Measurements from ENCODE around the gene KRTAP10-7.
"Not testable (repeated sequence)": the region's sequence is repeated elsewhere in the genome, so short reads cannot be mapped to it uniquely, and the experiment has no call there.

The KRTAP10-7 gene

DNA sequence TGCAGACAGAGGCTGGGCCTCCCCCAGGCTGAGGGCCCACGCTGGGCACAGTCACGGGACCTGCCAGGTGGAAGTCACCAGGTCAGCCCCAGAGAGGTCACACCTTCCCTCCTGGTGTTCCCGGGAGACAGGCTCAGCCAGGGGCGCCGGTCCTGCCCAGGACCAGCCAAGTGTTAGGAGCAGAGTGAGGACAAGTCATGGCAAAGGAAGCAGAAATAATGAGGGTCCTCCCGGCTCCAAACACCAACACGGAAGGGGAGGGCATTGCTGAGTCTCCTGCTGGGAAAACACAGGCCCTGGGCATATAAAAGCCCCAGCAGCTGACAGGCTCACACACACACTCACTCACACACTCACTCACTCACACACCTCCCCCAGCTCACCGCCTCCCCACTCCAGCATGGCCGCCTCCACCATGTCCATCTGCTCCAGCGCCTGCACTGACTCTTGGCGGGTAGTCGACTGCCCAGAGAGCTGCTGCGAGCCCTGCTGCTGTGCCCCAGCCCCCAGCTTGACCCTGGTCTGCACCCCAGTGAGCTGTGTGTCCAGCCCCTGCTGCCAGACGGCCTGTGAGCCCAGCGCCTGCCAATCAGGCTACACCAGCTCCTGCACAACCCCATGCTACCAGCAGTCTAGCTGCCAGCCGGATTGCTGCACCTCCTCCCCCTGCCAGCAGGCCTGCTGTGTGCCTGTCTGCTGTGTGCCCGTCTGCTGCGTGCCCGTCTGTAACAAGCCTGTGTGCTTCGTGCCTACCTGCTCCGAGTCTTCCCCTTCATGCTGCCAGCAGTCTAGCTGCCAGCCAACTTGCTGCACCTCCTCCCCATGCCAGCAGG, 36.8 kb downstream of the KRTAP10-7 start, which contains the start of gene KRTAP10-10:
Gene KRTAP10-10, plus strand, starts transcription at position 339 of the 833 bp plus-strand sequence. Its CDS starts 62 bp downstream, at position 401.
- DNase-seq = no peak

DNA sequence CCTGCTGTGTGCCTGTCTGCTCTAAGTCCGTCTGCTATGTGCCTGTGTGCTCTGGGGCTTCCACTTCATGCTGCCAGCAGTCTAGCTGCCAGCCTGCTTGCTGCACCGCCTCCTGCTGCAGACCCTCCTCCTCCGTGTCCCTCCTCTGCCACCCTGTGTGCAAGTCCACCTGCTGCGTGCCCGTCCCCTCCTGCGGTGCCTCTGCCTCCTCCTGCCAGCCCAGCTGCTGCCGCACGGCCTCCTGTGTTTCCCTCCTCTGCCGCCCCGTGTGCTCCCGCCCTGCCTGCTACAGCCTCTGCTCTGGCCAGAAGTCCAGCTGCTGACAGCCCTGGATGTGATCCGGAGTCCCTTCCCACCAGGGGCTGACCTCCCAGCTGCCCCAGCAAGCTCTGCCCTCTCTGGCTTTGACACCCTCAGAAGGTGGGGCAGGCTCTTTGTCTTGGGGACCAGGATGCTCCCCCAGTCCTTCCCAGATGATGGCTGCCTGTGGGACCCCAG, 37.5 kb downstream of the KRTAP10-7 start:
- not testable (repeated sequence) for DNase-seq

DNA sequence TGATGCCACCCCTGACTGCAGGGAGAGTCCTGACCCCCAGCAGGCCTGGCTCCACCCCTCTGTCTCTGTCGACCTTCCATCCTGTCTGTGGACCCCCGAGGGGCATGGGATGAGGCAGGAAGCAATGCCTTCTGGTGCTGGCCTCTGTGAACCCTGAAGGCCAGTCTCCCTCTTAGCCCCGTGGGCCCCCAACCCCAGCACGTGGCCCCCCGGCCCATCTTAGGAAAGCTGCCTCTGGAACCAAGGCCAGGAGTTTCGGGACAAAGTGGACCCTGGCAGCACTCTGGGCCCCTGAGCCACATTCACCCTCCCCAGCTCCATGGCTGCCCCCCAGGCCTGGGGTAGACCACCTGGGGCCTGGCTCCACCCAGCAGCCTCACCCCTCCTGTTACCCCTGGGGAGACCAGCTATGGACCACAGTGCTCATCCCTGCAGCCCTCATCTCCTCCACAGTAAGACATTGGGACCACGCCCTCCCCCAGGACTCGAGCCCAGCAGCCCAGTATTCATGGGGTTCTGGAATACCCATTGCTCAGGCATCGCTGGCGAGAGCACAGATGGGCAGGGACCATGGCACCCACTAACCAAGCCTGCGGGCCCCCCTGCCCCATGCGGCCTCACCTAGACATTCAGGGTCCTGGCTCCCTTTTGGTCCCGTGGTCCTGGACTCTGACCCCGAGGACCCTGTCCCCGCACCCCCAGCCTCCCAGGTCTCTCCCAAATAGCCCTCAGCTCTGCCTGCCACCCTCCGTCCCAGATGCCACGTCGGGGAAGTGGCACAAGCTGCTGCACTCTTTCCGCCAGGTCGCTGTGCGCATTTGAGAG, 38.3 kb downstream of the KRTAP10-7 start:
- DNase-seq = not testable (repeated sequence)

DNA sequence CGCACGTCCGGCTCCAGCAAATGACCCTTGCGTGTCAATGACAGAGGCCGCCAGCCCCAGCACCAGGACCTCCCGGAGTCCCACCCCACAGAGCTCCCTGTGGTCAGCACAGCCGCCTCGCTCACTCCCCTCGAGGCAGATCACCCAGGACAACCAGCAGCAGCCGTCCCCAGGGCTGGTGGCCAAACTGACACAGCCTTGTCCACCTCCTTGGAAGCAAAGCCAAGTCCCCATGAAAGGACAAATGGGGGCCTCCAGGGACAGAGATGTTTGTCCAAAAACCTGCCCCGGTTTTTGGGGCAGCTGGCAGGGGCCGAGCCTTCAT, 38.9 kb downstream of the KRTAP10-7 start:
- no peak for DNase-seq

DNA sequence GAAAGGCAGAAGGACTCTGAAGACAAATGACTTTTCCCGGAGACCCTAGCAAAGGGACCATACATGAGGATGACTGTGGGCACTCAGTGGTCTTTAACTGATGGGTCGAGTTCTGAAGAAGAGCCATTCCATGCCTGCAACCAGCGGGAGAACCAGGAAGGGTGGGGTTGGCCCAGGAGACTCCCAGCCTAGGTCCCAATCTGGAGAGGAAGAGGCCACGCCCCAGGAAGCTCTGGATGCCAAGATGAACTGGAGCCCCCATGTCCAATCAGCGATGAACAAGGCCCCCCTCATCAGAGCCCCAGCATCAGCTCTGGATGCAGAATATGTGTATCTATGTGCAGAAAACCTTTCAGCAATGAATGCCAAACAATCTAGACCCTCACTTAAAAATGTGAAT, 40.4 kb downstream of the KRTAP10-7 start:
- no peak for DNase-seq

DNA sequence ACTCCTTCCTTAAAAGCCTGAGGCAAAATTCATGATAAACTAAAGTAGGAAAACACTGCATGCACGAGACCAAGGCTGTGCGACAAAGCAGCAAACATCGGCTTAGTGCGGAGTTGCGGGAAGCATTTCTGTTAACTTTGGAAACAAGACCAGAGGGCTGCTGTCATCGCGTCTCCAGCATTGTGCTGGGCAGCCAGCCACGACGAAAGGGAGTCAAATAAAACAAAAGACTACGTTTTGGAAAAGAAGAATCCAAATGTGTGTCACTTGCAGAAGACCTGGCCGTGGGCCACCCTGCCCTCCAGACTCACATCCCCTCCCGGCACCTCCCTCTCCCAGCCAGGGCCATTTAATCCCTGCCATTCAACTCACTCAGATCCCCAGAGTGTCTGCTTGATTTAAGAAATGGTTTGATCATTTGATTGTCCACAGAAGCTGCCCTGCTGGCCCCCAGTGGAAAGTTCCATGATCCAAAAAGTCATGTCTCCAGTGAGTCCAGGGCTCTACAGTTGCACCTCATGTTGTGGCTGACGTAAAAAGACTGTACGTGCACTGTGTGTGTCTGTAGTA, 43.4 kb downstream of the KRTAP10-7 start:
- DNase-seq = no peak

DNA sequence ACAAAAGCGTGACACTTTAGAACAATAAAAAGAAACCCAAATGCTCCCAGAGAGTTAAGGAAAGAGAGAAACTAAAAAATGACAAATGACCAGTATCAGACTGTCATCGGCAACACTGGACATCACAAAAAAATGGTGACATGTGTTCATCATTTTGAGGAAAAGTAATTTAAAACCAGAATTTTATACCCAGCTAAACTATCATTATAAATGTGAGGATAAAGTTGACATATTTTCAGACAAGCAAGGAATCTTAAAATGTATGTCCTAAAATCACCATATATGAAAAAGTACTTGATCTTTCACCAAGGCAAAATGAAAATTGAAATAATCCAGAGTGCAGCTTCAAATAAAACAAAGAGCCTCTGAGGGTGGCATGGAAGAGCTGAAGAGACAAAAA, 44.5 kb downstream of the KRTAP10-7 start:
- no peak for DNase-seq

DNA sequence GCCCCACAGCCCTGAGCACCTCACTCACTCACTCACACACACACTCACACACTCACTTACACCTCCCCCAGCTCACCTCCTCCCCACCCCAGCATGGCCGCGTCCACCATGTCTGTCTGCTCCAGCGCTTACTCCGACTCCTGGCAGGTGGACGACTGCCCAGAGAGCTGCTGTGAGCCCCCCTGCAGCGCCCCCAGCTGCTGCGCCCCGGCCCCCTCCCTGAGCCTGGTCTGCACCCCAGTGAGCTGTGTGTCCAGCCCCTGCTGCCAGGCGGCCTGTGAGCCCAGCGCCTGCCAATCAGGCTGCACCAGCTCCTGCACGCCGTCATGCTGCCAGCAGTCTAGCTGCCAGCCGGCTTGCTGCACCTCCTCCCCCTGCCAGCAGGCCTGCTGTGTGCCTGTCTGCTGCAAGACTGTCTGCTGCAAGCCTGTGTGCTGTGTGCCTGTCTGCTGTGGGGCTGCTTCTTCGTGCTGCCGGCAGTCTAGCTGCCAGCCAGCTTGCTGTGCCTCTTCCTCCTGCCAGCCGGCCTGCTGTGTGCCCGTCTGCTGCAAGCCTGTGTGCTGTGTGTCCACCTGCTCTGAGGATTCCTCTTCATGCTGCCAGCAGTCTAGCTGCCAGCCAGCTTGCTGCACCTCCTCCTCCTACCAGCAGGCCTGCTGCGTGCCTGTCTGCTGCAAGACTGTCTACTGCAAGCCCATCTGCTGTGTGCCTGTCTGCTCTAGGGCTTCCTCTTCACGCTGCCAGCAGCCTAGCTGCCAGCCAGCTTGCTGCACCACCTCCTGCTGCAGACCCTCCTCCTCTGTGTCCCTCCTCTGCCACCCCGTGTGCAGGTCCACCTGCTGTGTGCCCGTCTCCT, 46.2 kb downstream of the KRTAP10-7 start, which contains the start of gene KRTAP10-11:
Gene KRTAP10-11, plus strand, starts transcription at position 49 of the 856 bp plus-strand sequence. Its CDS starts 45 bp downstream, at position 94.
- not testable (repeated sequence) for DNase-seq

DNA sequence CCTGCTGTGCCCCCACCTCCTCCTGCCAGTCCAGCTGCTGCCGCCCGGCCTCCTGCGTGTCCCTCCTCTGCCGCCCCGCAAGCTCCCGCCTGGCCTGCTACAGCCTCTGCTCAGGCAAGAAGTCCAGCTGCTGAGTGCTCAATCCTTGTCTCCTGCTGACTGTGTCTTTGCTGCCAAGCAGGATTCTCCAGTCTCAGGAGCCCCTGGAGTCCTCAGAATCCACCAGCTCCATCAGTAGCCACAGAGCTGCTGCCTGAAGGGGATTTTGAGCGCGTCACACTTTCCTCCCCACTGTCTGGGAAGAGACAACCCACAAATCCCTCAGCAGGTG, 46.8 kb downstream of the KRTAP10-7 start:
- no peak for DNase-seq

DNA sequence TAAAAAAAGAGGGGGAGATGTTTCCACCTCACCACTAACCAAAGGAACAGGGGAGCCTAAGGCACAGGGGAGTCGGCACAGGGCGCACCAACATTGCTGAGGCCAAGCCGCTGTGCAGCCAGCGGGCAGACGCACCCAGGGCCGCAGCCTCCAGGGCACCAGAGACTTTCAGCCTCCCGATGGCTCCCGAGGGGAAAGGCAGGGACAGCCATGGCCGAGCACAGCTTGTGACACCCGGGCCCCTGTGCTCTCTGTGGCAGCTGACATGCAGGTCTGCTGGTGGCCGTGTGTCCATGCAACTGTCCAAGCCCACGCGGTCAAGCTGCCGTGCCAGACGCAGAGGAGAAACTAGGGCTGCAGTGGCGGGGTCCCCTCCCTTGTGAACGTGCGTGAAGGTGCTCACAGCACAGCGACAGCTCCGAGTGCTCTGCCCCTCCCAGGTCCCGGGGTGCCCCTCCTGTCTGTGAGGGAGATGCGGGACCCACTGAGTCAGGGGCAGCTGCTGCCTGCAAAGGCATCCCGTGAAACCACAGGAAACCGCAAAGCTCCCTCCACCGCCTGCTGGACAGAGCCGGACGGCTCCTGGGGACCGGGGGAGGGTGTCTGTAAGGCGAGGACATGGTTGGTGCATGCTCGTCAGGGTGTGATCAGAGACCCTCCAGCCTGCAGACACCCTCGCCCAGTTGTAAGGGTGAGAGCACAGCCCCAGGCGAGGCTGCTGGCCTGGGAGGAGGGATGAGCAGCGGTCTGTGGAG, 48.3 kb downstream of the KRTAP10-7 start:
- DNase-seq = no peak

DNA sequence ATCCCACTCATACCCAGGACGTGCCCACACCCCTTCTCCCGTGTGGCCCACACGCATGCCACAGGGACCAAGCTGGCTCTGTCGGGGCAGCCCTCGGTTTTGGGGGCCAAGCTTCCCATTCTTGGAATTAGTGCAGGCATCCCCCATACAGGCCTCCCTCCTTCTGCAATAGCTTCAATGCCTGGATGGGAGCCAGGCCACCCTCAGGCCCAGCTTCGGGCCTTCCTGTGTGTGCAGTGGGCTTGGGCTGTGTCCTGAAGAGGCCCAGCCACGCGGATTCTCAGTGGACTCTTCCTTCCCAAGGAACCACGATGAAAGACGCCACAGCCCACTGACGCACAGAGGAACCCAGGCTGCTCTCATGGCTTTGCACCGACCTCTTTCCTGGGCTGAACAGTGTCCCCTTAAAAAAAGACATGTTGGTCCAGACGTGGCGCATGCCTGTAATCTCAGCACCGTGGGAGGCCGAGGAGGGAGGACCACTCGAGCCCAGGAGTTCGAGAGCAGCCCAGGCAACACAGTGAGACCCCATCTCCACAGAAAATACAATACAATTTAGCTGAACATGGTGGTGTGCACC, 49.2 kb downstream of the KRTAP10-7 start:
- DNase-seq = no peak

DNA sequence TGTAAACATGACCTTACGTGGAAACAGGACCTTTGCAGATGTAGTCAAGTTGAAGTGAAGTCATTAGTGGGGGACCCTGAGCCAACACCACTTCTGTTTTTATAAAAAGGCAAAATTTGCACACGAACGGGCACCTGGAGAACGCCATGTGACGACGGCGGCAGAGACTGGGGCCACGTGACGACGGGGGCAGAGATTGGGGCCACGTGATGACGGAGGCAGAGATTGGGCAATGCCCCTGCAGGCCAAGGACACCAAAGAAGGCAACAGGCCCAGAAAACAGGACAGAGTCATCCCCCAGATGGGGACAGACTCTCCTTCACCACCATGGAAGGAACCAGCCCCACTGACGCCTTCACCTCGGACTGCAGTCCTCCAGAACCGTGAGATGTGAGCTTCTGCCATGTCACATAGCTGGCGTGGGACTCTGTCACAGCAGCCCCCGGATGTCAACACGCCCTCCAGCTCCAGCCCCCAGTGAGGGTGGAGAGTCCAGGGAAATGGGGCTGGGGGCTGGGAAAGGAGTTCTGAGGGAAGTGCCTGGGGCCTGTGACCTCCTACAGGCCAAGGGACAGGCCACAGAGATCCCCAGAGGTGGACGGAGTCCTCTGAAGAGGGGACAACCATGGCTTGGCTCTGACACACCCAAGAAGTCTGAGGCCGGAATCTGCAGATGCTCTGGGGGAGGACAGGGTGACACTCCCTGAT, 50.0 kb downstream of the KRTAP10-7 start:
- DNase-seq = no peak

DNA sequence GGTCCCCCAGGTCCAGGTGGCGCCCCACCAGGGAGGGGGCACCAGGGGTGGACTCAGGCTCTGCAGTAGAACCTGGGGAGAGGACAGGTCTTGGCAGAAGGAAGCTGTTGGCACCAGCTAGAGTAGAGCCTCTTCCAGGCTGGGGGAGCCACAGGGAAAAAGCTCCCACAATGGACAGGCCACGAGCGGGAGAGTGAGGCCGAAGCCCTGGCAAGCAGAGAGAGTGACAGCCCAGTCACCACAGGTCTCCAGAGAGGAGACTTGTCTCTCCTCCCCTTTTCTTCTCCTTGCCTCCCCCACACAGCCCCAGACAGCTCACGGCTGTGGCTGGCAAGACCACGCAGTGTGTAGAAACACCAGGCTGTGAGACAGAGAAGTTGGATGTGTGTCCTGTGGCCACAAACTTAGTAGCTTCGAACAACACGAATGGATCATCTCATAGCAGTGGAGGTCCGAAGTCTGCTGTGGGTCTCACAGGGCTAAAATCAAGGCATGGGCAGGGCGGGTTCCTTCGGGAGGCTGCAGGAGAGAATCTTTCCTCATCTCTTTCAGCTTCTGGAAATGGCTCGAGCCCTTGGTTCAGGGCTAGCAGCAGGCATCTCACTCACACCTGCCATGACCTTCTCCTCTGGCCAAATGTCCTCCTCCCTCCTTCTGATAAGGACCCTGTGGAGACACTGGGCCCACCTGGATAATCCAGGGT, 50.7 kb downstream of the KRTAP10-7 start:
- no peak for DNase-seq

Data from T-helper 9 cell (primary cell).